Stimulated activated CD4-positive, alpha-beta T cell treated with anti-CD3 and anti-CD28 coated beads, Interleukin-12 subunit alpha, Interleukin-12 subunit beta, amount 100 ng/mL, for 48 hours (primary cell): ENCODE results near the gene VTI1B.

Experiments
- DNase-seq, 3 donors: peaks; one replicate each; pipeline ENCODE4 v3.0.0-alpha.2; 2020; ENCODE audit warnings: low read depth in 2 of 3, low spot score in 1 of 3

VTI1B gene

GRCh38 chr14:67679006-67679405, 4.6 kb upstream of the VTI1B start:
- no peak for DNase-seq

DNA sequence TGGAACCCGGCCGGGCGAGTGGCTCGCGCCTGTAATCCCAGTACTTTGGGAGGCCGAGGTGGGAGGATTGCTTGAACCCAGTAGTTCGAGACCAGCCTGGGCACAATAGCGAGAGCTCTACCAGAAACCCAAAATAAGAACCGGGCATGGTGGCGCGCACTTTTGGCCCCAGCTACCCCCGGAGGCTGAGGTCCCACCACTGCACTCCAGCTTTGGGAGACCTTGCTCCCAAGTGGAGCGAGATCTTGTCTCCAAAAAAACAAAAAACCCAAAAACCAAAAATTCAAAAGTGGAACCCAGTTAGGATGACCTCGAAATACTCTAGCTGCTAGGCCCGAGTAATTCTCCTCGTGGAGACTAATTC, 769 bp upstream of the VTI1B start:
- no peak for DNase-seq

DNA sequence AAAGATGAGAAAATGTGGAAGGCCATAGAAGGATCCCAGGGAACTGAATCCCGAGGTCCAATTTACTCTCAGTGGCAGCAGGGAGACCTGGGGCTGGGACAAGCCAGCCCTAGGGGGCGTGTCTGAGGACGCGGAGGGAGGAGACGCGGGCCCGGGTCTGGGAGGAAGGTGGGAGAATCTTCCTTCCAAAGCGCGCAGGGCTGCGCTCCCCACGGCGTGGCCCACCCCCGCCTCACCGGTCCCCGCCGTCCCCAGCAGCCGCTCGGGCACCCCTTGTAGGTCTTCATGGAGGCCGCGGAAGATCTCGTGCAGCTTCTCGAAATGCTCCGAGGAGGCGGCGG, 323 bp downstream of the VTI1B start:
- peak; percentile 28 to 57 (median 32) for DNase-seq

DNA sequence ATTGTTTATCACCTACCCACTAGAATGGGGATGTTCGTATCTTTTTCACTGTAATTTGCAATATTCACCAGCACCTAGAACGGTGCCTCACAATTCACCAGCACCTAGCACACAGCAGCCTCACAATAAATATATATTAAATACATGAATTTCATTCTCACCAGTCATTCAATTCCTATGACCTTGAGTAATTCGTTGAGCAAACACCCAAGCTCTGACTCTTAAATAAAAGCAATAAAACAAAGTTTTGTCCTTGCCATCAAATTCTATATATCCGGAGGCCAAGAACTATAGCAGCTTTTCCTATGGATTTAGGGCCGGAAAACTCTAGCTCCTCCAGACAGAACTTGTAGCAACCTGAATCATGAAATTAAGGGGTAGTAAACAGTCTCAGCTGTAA, 981 bp downstream of the VTI1B start:
- DNase-seq, result no peak

- no peak for DNase-seq
These were observed 5.9 kb downstream of the VTI1B start for GRCh38 chr14:67668559-67668958.

- DNase-seq, result peak in 1 of 3 donors; percentile 54
These were observed 7.5 kb downstream of the VTI1B start for GRCh38 chr14:67666750-67667449.

DNA sequence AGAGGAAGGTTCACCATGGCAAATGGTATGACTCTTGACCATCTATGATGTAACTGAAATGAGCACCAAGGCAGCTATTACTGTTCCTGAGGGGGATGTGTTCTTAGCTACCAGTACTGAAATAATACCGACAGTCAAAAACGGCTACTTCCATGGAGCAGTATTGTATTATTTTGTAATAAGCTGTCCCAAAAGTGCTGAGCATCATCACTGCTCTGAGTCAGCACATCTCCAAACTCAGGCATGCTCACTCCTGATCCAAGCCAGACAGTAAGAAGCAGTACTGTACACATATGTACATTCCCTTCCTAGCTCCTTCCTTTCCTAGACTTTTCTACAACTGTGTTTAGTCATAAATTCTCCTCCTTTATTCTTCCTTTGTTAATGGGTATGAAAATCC, 8.6 kb downstream of the VTI1B start:
- DNase-seq, result no peak

DNA sequence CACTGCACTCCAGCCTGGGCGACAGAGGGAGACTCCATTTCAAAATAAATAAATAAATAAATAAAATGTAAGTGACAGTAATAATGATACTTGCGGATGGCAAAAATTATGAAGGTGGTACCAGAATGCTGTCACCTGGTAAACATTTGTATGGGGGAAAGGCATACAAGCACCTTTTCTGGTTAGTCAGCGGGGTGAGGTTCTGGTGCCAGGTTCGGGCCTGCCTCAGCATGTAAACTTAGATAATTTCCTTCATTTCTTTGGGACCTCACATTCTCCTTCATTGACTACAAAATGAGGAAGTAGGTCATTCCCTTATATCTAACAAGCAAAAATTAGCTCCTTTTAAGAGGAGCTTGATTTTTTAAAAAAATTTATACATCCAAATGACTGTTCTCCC, 10.8 kb downstream of the VTI1B start:
- DNase-seq, result no peak

- DNase-seq, result no peak
These were observed 20.7 kb downstream of the VTI1B start for GRCh38 chr14:67653651-67654280.

DNA sequence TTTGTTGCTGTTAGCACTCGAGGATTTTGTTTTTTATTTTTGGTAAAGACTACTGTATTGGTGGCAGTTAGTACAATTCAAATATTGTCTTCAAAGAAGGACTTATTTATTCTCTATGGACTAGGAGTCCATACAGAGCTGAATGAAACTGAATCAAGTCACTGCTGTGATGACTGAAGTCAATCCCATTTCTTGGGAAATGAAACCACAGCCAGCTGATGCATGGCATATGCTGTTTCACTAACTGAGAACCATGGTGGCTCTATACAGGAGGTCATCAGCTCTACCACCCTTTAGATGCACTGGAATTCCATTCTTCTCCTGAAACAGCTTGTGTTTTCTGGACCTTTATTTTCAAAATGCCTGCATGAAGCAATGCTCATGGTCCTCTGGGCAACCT, 22.2 kb downstream of the VTI1B start:
- DNase-seq, result no peak

GRCh38 chr14:67650694-67651093, 23.7 kb downstream of the VTI1B start:
- no peak for DNase-seq

DNA sequence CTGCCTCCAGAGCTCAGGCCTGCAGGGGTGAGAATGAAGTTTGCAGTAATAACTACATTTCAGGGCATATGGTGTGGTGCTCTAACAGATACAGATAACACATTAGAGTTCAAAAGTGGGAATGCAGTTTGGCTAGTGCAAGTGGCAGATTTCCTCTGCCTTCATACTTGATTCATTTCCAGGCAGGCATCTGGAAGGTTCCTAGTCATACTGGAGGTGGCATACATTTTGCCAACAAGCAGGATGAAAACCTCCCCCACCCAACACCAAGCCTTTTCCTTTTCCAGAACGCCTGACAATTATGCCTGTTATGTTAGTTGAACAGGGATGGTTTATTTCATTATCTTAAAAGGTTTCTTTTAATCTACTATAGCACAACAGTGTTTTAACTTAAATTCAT, 24.3 kb downstream of the VTI1B start:
- DNase-seq, result no peak

- DNase-seq, result no peak
These were observed 28.3 kb downstream of the VTI1B start for GRCh38 chr14:67646131-67646530.

- no peak for DNase-seq
These were observed 29.0 kb downstream of the VTI1B start for GRCh38 chr14:67645414-67645813.

- no peak for DNase-seq
These were observed 30.0 kb downstream of the VTI1B start for GRCh38 chr14:67644428-67644827.

- DNase-seq, result no peak
These were observed 30.7 kb downstream of the VTI1B start for GRCh38 chr14:67643713-67644112.

DNA sequence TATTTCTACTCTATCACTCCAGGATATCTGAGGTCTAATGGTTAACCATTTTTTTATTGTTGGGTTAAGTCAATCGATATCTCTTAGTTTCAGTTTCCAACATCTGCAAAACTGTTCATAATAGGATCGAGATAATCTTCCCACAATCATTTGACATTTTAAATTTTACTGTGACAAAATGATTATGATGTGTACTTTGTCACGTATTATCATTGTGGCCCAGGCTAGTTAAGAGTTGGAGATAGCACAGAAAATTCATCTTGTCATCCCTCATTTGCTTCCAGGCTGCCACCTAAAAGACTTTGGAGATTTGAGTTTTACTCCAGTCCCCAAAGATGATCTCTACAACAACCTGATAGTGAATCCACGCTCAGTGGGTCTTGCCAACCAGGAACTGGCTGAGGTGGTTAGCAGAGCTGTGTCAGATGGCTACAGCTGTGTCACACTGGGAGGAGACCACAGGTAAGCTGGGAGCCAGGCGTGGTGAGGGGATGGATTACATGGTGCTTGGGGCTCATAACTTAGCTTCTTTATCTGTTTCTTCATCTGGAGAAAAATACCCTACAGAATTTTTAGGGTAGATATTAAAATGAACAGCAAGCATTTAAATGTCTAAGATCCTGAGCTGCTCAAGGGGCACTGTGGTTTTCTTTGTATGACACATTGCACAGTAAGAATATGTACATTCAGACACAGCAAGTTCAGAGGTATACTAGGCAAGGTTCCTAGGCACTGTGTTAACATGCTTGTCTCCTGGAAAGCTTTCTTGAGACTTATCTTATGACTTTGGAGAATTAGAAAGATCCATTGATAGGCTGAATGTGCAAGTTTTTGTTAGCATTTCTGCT, 32.3 kb downstream of the VTI1B start:
- no peak for DNase-seq

DNA sequence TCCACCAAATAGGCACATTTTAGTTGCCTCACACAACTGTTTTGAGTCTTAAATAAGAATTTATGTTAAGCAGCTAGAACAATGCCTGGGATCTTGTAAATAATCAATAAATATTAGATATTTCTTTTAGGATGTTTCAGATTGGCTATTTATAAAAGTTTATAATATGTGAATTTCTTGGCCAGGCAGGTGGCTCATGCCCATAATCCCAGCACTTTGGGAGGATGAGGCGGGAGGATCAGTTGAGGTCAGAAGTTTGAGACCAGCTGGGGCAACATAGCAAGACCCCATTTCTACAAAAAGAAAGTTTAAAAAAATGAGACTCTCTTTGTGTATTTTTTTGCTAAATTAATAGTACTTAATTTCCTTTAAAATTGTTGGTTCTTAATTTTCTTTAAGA, 33.0 kb downstream of the VTI1B start:
- DNase-seq, result no peak

DNA sequence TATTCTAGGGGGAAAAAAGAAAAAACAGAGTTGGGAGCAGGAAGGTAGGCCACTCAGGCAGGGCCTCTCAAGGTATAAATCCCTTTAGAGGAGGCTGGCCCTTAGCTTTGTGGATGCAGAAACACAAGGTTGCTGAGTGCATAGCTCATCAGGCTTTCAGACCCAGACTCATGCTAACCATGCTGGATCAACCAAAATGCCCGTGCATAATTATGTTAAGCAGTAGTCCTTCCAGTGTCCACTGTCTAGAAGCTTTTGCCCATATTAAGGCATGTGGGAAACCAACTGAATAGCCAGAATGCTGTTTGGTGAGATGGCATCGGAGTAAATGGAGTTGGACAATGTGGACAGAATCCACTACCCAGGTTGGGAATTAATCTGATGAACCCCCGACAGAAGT, 35.8 kb downstream of the VTI1B start:
- no peak for DNase-seq

DNA sequence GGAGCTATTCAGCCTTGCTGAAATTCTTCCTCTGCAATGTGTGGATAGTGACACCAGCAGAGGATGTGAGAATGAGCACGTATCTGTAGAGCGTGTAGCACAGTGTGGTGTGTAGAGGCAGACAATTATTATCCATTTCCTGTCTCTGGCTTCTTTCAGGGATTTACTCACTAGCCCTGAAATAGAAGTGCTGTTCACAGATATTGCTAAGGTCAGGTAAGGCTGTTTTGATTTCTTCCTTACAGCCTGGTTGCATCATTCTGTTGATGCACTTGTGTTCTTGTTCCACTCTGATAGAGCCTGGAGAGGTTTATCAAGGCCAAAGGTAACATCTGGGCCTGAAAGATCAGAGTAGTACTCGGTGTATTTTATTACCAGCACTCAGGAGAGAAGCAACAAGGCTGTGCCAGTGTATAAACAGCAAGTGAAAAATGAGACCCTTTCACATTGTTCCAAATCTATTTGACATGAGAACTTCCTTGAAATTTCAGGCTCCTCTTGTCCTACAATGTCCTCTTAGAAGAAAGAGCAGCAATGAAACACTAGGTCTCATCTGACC, 38.0 kb downstream of the VTI1B start:
- no peak for DNase-seq

DNA sequence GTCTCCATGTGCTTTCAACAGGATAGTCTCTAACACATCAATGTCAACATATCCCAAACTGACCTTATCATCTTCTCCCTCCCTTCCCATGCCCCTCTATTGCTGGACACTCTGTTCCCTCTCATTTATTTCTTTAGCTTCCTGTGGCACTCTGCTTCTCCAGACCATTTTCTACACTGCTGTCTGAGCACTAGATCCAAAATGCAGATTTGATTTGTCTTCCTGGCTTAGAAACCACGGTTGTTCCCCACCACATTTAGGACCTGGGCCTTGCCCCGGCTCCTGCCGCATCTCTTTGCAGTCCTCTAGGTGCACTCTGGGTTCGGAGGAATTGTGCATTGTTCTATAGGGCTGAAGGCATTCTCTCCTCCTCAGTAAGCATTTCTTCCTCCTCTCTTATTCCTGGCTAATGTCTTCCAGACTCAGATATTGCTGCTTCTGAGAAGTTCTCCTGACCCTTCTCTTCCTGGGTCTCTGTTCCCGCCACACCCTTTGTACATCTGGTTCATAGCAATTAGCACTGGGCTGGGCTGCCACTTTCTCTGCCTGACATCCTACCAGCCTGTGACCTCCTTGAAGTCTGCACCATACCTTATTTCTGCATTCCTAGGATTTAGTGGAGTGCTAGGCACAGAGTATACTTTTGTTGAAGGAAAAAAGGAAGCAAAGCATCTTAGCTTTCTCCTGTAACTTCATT, 40.8 kb downstream of the VTI1B start:
- no peak for DNase-seq
